ENCODE data around the gene POC1B. TPM values are rescaled to one million over a fixed set of nuclear protein-coding genes. Genes with fewer than 3 reads are reported as not detected.
"Not testable (repeated sequence)": the region's sequence is repeated elsewhere in the genome, so short reads cannot be mapped to it uniquely, and the experiment has no call there.

The POC1B gene
- total RNA-seq, 4 donors from 2014 or later, result 17.6 to 35.2 (median 23.8) TPM

GRCh38 chr12:89464974-89465592 lies 60.8 kb downstream of the POC1B start:
- WGBS, 2 donors (ENCODE audit: low coverage in 1 of 2), result 69 to 71% methylated on average over 2 to 4 of the region's 4 CpGs
- no peaks in the 10 kb centered on the region for H3K27me3 ChIP-seq
- ATAC-seq, result no peak
- H3K4me1 ChIP-seq, result peaks cover 3 to 22% (median 4%) of the 10 kb centered on the region in 3 donors
- H3K9me3 ChIP-seq, result no peaks in the 10 kb centered on the region
- H3K27ac ChIP-seq, result no peak overlapping the region
- no peak overlapping the region for H3K4me3 ChIP-seq
- TF ChIP-seq EP300 (IDR thresholded peaks at IDR 0.05) (no peak), POLR2AphosphoS5 (IDR thresholded peaks at IDR 0.05) (no peak), CTCF (IDR thresholded peaks at IDR 0.05) (no peak), POLR2A (IDR thresholded peaks at IDR 0.05) (no peak)
- H3K36me3 ChIP-seq, result no peaks in the 10 kb centered on the region

DNA sequence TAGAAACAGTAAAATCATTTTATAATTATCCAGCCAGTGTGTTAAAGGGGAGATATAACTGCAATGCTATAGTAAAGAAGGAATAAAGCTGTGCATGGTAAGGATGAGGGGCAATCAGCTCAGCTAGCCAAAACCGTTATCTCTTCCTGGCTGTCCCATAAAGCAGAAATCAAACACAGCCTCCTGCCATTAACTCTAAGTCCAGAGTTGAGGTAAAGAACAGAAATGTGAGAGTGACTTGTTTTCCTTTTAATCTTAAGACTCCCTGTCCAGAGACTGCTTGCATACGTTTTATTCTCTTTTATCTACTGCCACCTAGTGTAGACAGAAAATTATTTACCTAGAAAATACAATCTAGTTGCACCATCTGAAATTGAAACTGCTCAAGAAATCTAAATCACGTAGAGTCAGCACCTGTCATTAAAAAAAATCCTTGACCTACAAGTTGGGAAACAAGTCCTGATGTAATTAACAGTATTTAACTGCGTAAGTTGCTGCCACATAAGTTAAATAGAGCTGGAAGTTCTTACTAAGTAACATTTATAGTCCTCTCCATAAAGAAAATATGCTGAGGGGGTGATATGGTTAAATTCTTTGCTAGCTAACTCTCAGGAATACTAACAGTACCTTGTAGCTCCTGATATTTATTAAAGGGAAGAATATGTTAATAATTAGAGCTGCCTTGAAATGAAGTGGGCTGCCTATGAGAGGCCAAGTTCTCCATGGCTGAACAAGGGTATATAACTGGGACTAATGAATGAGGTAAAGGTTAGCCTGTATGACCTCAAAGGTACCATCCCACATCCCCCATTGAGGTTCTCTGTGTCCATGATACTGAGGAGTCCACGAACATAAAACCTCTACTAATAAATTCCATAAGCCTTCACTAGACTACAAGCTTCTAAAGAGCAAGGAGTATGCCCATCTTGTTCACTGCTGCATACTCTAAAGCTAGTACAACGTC lies 63.9 kb downstream of the POC1B start:
- H3K27ac ChIP-seq, result peak overlapping the region; percentile 27 to 71 (median 62)
- peaks cover 3 to 22% (median 4%) of the 10 kb centered on the region in 3 donors for H3K4me1 ChIP-seq
- peak overlapping the region in 1 of 2 donors; percentile 21 for H3K4me3 ChIP-seq
- H3K9me3 ChIP-seq, result no peaks in the 10 kb centered on the region
- peak; percentile 82 for ATAC-seq
- H3K36me3 ChIP-seq, result no peaks in the 10 kb centered on the region
- no peaks in the 10 kb centered on the region for H3K27me3 ChIP-seq
- TF ChIP-seq CTCF (IDR thresholded peaks at IDR 0.05) (peak; percentile 71 to 88 (median 76)), EP300 (IDR thresholded peaks at IDR 0.05) (no peak), POLR2AphosphoS5 (IDR thresholded peaks at IDR 0.05) (peak; percentile 14), POLR2A (IDR thresholded peaks at IDR 0.05) (no peak)
- WGBS, 2 donors (ENCODE audit: low coverage in 1 of 2), result 13 to 15% methylated on average over 6 of the region's 6 CpGs

- H3K36me3 ChIP-seq, result no peaks in the 10 kb centered on the region
- H3K27ac ChIP-seq, result peak overlapping the region; percentile 27 to 71 (median 62)
- H3K4me1 ChIP-seq, result peaks cover 3 to 22% (median 4%) of the 10 kb centered on the region in 3 donors
- H3K27me3 ChIP-seq, result no peaks in the 10 kb centered on the region
- no peaks in the 10 kb centered on the region for H3K9me3 ChIP-seq
- ATAC-seq, result peak; percentile 9
- peak overlapping the region in 1 of 2 donors; percentile 21 for H3K4me3 ChIP-seq
- TF ChIP-seq POLR2AphosphoS5 (IDR thresholded peaks at IDR 0.05), result no peak
- TF ChIP-seq POLR2A (IDR thresholded peaks at IDR 0.05), result no peak
- no peak for TF ChIP-seq EP300 (IDR thresholded peaks at IDR 0.05)
- TF ChIP-seq CTCF (IDR thresholded peaks at IDR 0.05), result no peak
- WGBS, 2 donors (ENCODE audit: low coverage in 1 of 2), result 30 to 32% methylated on average over 4 of the region's 4 CpGs
Measured at GRCh38 chr12:89461190-89461589, 64.7 kb downstream of the POC1B start.

DNA sequence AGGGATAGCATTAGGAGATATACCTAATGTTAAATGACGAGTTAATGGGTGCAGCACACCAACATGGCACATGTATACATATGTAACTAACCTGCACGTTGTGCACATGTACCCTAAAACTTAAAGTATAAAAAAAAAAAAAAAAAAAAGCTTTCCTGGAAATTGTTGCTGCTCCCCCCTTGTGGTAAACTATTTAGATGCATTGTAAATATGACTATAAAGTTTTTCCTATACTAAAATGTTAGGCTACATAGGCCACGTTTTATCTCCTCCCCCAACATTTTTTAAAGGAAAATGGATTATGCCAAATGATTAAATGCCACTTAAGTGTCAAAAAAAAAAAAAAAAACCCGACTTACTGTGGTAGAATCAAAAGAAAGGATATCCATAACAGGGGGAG lies 66.6 kb downstream of the POC1B start:
- not testable (repeated sequence) for ATAC-seq, H3K4me3 ChIP-seq, H3K36me3 ChIP-seq, H3K9me3 ChIP-seq, H3K27ac ChIP-seq, H3K27me3 ChIP-seq
- 43 to 44% methylated on average over 4 of the region's 4 CpGs for WGBS, 2 donors (ENCODE audit: low coverage in 1 of 2)
- TF ChIP-seq CTCF (IDR thresholded peaks at IDR 0.05), result peak in 1 of 4 experiments; percentile 9
- peaks cover 5 to 29% (median 8%) of the 10 kb centered on the region in 3 donors for H3K4me1 ChIP-seq

Measured in gastroesophageal sphincter (tissue), 4 donors.